Adrenal gland (tissue), 5 donors: ENCODE data around the gene ADAMTS16.

ENCODE experiments used
- POLR2A ChIP-seq, 2 donors: fragments of 450-650 bp; IDR thresholded peaks; one replicate each; pipeline ENCODE4 v1.6.1; 2017; ENCODE audit warnings: antibody characterized with exemption in 2 of 2, mild to moderate bottlenecking in 2 of 2, moderate library complexity in 1 of 2
- TF ChIP-seq, protein P1 (sequence below), 6 experiments: fragments of 450-650 bp in 4 of 6; fragments of 200-600 bp in 2 of 6; sonication (generic) in 1 of 6; IDR thresholded peaks; 1 replicate in 5 of 6; 2 replicates in 1 of 6; pipeline versions ENCODE4 v1.5.1 to v1.8.0; 2016 to 2021; ENCODE audit warnings: antibody characterized with exemption in 6 of 6, mild to moderate bottlenecking in 2 of 6, moderate library complexity in 1 of 6
- donor health status: DM: no; HTN: no; CAD: no.

DNA sequence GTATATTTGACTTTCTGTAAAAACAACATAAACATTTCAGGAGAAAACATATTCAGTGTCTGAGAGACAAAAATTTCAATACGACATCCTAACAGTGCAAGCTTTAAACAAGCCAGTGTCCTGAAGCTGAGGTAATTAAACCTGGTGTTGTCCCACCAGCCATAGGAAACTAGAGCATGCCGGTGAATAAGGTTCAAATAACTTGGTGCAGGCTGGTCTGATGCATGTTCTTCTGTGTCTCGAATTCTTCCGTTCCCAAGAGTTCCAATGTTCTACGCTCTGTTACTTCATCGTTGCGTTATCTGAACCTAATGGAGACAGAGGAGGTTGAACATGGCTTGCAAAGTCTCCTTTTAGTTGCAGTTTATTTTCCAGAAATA, 48.9 kb downstream of the ADAMTS16 start:
- no peak for TF ChIP-seq POLR2A (IDR thresholded peaks at IDR 0.05)
- TF ChIP-seq, protein P1, sequence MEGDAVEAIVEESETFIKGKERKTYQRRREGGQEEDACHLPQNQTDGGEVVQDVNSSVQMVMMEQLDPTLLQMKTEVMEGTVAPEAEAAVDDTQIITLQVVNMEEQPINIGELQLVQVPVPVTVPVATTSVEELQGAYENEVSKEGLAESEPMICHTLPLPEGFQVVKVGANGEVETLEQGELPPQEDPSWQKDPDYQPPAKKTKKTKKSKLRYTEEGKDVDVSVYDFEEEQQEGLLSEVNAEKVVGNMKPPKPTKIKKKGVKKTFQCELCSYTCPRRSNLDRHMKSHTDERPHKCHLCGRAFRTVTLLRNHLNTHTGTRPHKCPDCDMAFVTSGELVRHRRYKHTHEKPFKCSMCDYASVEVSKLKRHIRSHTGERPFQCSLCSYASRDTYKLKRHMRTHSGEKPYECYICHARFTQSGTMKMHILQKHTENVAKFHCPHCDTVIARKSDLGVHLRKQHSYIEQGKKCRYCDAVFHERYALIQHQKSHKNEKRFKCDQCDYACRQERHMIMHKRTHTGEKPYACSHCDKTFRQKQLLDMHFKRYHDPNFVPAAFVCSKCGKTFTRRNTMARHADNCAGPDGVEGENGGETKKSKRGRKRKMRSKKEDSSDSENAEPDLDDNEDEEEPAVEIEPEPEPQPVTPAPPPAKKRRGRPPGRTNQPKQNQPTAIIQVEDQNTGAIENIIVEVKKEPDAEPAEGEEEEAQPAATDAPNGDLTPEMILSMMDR (IDR thresholded peaks at IDR 0.05) = no peak
